Measurements from ENCODE around the gene ATG5.

DNA sequence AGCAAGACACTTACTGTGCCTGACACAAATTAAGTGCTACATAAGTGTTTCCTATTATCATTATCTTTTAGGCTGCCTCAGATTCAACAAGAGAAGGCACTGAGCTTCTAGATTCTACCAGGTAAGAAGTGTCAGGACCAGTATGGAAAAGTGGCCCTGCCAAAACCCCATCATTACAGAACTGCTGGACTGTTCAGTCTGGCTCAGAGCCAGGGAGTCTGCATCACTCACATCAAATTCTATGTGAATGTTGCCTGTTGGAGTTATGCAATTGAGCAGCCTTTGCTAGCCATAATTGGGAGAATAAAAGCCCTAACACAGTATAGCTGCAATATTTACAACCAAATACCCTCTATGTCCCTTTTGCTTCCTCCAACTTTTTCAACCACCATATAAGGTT lies 70.9 kb downstream of the ATG5 start:
- TF ChIP-seq, protein P1, sequence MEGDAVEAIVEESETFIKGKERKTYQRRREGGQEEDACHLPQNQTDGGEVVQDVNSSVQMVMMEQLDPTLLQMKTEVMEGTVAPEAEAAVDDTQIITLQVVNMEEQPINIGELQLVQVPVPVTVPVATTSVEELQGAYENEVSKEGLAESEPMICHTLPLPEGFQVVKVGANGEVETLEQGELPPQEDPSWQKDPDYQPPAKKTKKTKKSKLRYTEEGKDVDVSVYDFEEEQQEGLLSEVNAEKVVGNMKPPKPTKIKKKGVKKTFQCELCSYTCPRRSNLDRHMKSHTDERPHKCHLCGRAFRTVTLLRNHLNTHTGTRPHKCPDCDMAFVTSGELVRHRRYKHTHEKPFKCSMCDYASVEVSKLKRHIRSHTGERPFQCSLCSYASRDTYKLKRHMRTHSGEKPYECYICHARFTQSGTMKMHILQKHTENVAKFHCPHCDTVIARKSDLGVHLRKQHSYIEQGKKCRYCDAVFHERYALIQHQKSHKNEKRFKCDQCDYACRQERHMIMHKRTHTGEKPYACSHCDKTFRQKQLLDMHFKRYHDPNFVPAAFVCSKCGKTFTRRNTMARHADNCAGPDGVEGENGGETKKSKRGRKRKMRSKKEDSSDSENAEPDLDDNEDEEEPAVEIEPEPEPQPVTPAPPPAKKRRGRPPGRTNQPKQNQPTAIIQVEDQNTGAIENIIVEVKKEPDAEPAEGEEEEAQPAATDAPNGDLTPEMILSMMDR (IDR thresholded peaks at IDR 0.05) = no peak
- no peak for TF ChIP-seq POLR2A (IDR thresholded peaks at IDR 0.05)
